GM18909 (cell line): ENCODE measurements around the gene PI16.
"Not testable (repeated sequence)": the region's sequence is repeated elsewhere in the genome, so short reads cannot be mapped to it uniquely, and the experiment has no call there.

Source experiments
- ATAC-seq: cut with Tn5 transposase; IDR thresholded peaks from one replicate; pipeline ENCODE4 v1.9.1; 2021; ENCODE audit warnings: mild to moderate bottlenecking; ENCODE audit not compliant: unreplicated experiment, poor library complexity

The PI16 gene

DNA sequence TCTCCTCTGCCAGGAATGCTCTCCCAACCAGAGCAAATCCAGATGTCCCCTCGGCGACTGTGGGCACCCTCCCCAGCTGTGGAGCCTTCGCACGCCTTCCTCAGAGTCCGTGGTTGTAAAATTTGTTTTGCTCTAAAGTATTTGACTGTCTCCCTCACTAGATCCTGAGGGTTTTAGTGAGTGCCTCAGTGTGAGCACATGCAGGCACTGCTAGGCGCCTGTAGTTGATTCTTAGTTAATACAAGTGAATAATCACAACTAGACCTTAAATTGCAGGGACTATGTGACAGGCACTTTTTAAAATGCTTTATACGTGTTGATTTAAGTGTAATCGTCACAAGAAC, 32.1 kb downstream of the PI16 start:
- ATAC-seq, result peak; percentile 12

DNA sequence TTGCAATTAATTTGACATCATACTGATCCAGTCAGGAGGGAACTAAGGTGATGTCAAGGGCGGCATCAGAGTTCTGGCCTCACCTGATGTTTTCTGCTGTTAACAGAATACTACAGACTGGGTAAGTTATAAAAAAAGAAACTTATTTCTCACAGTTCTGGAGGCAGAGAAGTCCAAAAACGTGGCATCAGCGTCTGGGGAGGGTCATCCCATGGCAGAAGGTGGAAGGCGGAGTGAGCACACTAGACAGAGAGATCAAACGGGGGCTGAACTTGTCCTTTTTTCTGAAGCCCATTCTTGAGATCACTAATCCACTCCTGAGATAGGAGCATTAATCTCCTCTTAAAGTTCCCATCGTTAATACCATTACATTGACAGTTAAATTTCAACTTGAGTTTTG, 34.7 kb downstream of the PI16 start:
- ATAC-seq, result no peak

DNA sequence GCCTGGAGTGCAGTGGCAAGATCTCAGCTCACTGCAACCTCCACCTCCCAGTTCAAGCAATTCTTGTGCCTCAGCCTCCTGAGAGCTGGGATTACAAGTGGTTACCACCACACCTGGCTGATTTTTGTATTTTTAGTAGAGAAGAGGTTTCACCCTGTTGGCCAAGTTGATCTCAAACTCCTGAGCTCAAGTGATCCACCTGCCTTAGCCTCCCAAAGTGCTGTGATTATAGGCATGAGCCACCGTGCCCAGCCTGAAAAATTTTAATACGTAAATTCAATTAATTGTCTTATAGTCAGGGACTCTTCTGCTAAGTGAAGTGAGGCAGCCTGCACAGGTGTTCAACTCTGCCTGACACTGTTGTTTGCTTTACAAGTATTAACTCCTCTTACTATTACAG, 35.9 kb downstream of the PI16 start:
- ATAC-seq, result not testable (repeated sequence)

DNA sequence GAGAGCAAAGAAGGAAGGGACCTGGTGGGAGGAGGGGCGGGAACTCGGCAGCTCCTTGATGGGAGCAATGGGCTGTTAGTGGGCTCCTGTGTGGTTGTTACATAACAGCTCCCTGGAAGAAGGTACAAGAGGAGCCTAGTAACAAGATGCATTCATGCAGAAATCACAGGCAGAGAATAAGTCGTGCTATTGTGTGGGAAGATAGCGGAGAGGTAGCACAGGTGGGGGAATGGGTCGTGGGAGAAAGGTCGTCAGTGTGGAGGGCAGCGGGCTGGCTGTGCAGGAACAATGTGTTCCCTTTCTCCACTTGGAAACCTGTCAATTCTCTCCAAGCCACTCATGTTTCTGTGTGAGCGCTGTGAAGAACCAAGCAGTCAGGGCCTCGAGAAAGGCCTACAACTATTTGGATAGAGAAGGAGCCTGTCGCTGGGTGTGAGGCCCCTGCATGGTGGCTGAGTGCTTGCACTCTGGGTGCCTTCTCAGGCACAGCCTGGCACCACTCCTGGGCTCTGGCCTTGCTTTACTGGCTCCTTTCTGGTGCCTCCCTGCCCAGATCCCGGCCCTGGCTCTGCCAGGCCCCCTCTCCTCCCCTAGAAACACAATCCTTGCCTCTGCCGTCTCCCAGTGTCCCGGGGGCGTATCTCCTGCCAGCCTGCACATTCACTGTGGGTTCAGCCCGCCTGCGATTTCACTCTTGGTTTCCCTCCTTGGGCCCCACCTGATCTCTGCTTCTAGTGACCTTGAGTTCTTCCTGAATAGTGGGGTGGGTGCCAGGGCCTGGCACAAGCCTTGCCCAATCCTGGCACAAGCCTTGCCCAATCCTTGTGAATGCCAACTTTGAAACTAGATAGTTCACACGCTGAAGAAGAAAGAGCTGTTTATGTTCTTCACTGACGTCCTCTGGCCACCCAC, 43.5 kb downstream of the PI16 start:
- no peak for ATAC-seq

DNA sequence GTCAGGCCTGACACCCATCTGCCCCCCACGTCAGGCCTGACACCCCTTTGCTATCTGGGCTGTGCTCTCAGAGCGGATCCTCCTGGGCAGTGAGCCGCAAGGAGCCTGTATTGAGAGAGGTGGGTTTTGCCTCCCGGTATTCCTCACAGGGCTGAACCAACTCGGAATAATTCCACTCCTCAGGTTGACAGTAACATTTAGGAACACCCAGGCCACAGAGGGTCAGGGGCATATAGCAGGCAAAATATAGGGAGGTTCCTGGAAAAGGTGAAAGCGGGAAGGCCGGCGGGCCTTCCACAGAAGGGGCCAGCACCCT, 44.1 kb downstream of the PI16 start:
- ATAC-seq, result no peak

DNA sequence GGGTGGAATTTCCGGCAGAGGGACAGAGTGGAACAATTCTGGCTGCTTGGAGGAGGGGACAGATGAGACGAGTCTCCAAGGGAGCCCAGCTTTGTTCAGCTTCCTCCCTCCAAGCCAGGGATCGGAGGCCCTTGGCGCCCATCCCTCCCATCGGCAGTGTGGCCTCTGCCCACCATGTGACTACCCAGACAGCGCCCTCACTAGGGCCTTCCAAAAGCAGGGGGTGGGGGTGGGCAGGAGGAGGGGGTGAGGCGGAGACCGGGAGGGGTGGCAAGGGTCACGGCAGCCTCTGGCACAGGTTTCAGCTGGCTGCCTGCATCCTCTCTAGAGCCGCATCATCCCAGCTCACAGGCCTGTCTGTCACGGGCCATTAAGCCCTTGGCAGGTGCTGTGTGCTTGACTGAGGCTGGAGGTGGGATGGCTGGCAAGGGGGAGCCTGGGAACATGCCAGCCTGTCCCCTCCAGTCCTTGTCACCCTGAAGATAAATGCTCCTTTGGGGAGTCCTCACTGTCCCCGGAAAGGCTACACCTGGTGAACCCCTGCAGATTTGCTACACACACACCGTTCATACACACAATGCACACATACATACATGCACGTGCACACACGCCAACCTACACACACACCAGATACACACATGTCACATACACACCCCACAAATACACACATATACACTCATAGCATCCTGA, 44.7 kb downstream of the PI16 start:
- ATAC-seq, result no peak

DNA sequence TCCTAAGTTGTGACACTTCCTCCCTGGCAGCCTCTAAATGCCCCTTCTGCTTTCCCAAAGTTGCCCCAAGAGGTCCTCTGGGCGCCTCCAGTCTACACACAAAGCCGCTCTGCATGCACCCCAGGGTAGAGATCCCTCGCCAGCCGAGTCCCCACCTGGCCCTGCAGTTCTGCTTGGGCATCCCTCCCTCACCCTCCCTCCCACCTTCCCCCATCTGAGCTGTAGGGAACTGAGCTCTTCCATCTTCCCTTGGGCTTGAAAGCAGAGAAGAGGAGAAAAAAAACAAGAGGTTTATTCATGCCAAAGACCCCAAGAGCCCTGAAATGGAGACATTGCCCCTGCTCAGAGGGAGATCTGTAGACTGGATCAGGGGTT, 45.2 kb downstream of the PI16 start:
- ATAC-seq, result no peak

DNA sequence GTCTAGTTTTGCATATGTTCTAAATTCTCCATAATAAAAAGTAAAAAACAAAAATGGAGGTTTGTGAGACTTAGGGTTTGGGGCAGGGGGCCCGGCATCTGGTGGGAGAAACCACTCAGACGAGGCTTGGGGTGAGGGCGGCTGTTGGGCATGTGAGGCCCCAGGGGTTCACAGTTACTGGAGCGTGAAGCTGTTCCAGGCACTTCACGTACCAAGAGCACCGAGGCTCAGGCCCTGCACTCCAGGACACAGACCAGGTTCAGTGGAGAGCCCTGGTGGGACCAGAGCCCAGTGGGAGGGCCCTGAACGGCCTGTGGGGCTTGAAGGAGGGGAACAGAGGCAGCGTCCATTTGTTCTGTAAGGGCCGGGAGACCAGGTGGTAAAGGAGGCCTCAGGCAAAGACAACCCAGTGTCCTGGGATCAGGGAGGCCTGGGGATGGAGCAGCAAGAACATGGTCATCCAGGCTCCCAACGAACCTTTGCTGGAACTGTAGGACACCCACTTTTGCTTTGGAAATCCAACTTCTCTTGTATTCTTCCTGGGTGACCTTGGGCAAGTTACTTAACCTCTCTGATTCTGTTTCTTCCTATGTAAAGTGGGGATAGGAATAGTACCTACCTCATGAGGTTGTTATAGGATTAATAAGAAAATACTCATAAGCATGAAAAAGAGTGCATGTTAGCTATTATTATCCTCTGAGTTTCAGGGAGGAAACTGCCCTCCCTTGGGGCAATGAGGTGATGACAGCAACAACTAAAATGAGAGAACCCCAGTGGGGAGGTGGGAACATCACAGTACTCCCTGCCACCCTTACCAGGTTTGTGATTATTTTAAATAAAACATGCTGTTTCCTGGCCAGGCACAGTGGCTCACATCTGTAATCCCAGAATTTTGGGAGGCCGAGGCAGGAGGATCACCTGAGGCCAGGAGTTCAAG, 49.8 kb downstream of the PI16 start:
- ATAC-seq, result no peak

DNA sequence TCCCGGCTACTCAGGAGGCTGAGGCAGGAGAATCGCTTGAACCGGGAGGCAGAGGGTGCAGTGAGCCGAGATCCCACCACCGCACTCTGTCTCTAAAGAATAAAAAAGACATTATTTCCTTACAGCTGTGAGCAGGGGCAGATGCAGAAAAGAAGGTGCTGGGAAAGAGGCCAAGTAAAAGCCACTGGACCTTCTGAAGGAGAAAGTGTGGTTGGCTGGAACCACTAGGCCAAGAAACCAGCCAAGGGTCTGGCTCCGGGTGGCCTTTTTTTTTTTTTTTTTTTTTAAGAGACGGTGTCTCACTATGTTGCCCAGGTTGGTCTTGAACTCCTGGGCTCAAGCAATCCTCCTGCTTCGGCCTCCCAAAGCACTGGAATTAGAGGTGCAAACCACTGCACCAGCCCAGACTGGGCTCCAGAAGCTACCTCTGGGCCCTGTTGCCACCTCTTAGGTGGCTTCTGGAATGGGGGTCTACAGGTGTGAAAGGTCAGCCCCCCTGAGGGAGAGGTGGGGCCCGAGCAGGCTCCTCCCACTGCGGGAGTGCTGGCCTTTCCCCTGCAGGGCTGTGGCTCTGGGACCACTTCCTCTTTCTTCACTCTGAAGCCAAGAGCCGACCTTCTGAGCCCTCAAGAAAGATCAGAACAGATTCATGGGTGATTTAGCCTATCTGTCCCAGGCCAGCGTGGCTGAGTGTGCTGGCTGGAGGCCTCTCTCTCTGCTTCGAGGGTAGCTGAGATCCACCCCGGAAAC, 50.7 kb downstream of the PI16 start, which contains the start of gene FGD2:
Gene FGD2 (plus strand): TSS at position 595 of the 750 bp plus-strand sequence. CDS start 163 bp downstream, outside the sequence.
- ATAC-seq, result peak; percentile 67

DNA sequence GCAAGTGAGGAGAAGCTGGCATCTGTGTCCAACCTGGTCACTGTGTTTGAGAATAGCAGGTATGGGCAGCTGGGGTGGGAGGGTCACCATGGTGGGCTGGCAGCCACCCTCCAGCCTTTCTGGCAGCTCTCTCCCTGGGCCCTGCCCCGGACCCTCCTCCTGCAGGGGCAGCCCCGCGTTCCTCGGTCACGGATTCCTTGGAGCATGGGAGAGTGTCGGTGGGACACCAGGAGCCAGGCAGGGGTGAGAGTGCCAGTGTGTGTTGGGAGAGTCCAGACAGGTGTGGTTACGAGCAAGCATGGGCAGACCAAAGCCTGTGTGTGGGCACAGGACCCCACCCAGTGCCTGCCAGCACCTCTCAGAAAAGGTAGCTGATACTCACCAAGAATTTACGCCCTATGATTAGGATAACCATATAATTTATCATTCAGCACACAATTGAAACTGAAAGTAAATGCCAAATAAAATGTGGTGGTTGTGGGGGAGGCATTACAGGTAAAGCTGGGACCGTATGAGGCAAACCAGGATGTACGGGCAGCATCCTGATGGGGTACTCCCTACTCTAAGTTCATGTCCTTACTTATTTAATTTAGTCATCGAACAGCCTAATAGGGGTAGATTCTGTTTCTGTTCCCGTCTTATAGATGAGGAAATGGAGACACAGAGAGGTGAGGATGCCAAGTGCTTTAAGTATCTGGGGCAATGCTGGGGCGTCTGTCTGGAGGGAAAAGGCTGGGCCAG, 51.5 kb downstream of the PI16 start:
- peak; percentile 14 for ATAC-seq

DNA sequence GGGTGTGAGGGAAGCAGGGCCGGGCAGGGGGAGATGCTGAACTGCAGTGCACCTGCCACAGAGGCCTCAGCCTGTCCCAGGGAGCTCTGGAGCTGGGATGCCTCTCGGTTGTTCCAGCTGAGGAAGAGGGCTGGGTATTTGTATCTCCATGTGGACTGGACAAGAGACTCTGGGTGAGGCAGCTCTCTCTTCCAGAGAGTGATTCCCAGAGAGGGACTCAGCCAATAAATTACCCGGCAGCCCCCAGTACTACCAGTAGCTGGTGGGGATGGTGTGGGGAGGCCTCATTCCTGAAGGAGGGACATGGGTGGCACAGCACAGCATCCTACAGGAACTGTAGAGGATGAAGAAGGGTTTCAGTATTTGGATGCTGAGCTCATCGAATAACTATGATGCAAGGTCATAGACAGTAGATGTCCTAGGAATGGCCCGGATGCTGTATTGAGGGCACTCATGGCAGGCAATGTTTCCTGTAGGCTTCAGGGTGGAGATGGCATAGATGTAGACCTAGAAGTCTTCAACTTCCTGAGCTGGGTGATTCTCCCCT, 52.3 kb downstream of the PI16 start:
- peak; percentile 1 for ATAC-seq

DNA sequence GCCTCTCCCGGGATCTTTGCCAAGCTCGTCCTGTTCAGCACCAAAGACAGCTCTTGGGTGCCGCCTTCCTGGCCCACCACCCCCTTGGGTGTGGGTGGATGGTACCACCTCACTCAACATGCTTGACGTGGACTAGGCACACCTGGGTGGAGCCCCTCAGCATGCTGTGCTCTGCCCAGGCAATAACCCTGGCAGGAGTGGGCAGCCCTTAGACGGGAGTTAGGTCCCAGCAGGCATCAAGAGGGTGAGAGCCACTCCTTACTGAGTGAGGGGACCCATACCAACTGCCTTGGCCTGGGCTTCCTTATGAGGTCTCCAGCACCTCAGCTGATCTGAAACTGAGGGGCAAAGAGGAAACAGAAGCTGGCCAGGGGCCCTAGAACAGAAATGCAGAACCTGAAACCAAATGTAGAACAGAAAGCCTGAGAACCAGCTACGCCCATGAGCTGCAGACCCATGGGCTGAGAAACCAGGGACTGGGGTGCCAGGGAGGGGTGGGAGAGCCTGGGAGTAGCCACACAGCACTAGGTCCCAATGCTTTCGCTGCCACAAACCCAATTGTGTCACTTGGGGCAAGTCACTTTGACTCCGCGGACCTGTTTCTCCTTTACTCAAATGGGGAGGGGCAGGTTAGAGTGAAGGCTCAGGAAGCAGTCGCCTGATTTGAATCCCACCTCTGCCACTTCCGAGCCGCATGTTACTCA, 53.0 kb downstream of the PI16 start:
- ATAC-seq, result peak; percentile 39

DNA sequence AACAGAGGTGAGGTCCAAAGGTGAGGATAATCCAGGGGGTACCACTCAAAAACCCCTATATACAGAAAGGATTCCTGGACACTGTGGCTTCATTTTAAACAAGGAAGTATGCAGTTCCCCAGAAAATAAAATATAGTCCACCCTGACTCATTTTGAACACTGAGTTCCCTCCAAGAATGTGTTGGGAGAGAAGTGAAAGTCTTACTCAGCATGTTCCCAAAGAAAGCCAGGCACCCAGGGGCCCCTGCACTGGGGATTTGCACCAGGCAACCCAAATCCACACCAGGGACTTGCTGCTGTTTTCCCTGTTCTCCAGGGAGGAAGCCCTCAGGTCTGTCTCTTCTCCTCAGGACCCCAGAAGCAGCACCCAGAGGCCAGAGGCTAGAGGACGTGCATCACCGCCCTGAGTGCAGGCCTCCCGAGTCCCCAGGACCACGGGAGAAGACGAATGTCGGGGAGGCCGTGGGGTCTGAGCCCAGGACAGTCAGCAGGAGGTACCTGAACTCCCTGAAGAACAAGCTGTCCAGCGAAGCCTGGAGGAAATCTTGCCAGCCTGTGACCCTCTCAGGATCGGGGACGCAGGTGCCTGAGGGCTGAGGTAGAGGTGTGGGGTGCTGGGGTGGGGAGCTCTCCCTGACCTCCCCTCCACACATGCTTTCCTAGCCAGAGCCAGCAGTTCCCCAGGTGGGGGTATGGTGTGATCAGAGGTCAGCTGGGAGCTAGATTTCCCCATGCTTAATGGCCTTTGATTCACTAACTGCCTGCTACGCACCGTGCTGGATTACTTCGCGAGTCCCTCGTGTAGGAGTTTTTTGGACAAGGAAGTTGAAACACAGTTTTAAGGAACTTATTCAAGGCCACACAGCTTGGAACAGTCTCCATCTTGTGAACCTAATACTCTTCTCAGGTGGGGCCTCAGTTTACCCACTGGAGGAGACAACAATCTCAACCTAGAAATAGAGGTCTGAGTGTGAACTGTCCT, 54.2 kb downstream of the PI16 start:
- ATAC-seq, result no peak

DNA sequence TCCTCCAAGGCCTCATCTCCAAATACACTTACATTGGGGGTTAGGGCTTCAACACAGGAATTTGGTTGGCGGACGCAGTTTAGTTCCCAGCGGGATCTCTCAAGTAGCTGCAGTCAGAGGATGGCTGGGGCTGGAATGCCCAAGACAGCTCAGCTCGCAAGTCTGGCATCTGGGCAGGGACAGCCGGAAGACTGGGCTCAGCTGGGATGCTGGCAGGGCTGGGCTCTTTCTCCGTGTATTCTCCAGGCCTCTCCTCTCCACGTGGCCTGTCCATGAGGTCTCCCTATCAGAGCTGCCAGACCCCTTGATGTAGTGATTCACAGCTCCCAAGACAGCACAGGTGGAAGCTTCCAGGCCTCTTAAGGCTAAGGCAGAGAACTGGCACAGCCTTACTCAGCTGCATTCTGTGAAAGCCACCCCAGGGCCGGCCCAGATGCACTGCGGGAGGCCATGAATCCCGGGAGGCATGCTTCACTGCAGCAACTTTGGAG, 55.9 kb downstream of the PI16 start:
- ATAC-seq, result no peak

DNA sequence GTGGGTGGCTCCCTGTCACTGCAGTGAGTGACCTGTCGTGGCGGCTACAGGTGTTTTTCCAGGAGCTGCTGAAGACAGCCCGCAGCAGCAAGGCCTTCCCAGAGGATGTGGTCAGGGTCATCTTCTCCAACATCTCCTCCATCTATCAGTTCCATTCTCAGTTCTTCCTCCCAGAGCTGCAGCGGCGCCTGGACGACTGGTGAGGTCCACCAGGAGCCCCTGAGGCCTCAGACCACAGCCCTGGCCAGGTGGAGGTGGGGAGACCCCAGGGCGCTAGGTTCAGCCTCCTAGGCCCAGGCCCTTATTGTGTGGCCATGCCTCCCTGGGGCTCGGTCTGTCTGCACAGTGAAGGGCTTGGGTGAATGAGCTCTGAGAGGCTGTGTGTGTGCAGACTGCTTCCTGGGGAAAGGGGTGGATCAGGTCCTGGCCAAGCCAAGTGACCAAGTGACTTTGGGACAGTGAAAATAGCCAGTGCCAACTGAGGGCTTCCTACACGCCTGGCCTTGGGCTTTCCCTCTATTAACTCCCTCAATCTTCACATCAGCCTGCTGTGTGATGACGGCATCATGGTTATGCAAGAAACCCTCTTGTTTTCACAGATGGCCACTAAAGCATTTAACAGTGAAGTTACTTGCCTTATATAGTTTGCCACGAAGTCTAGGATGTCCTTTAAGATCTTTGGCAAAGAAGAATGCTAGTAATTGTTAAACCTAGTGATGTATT, 57.3 kb downstream of the PI16 start:
- no peak for ATAC-seq
